Measurements from ENCODE around the gene GFY. TPM values are rescaled to one million over a fixed set of nuclear protein-coding genes. Genes with fewer than 3 reads are reported as not detected.
A peak's percentile ranks its signal among the peaks of the same experiment; 100 is the strongest.
"Not testable (repeated sequence)": the region's sequence is repeated elsewhere in the genome, so short reads cannot be mapped to it uniquely, and the experiment has no call there.

GFY gene
- total RNA-seq, 1 donor from 2014 or later = not detected

DNA sequence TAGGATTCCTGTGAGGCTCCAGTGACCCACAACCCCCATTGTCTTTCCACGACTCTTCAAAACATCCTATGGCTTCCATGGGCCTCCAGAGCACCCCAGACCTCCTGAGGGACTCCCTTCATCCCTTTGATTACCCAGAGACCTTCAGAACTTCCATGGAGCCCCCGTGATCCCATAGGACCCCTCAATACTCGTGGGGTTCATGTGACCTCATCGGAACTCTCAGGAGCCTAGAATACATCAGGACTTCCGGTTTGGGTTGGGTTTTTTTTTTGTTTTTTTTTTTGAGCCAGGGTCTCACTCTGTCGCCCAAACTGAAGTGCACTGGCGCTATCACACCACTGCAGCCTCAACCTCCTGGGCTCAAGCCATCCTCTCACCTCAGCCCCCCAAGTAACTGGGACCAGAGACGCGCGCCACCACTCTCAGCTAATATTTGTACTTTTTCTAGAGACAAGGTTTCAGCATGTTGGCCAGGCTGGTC is 28.6 kb downstream of the GFY start:
- DNase-seq (ENCODE audit: low read depth) = no peak
- TF ChIP-seq CTCF (conservative IDR thresholded peaks at IDR 0.05; ENCODE audit: low read depth, low read length) = no peak
- peak overlapping the region; percentile 98 for H3K4me3 ChIP-seq (ENCODE audit: low read depth, low read length)

DNA sequence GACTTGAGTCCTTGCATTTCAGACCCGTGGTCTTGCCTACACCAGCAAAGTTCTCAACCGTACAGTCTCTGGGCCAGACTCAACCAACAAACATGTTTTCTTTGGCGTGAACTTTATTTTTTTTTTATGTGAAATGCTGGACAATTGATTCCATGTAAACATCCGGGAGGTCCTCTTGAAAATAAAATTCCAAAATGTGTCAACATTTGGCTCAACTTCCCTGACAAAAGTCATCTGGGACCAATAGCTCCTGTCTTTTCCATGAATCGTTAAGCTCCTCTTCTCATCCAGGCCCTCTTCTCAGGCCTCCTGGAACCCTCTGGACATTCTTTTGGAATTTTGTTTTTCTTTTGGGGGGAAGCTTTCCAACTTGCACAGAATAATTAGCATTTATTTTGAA is 30.6 kb downstream of the GFY start:
- TF ChIP-seq CTCF (conservative IDR thresholded peaks at IDR 0.05; ENCODE audit: low read depth, low read length) = no peak
- DNase-seq (ENCODE audit: low read depth) = no peak

DNA sequence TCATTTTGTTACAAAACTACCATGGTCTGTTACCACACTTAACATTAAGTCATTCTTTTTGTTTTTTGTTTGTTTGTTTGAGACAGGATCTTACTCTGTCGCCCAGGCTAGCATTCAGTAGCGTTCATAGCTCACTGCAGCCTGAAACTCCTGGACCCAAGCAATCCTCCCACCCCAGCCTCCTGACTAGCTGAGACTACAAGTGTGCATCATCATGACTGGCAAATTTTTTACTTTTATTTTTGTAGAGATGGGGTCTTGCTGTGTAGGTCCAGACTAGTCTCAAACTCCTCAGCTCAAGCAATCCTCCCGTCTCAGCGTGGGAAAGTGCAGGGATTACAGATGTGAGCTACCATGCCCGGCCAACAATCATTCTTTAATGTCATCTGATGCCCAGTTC is 31.1 kb downstream of the GFY start:
- TF ChIP-seq CTCF (conservative IDR thresholded peaks at IDR 0.05; ENCODE audit: low read depth, low read length) = no peak
- no peak overlapping the region for H3K4me3 ChIP-seq (ENCODE audit: low read depth, low read length)
- DNase-seq (ENCODE audit: low read depth) = no peak

More for the DNA sequence above, 30.6 kb downstream of the GFY start:
- no peak overlapping the region for H3K4me3 ChIP-seq (ENCODE audit: low read depth, low read length)

DNA sequence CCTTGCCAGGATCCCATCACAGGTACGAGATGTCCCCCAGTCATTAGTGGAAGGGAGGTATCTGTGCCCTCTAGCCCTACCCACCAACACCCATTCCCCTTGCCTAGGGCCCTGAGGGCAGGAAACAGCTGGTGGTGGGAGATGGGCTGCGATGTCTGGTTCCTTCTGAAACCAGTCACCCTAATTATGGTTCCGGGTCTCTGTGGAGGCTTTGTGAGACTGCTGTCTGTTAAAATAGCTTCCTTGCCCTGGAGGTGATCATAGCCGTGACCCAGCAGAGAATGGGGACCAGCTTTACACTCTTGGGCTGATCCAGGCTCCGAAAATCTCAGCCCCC is 33.3 kb downstream of the GFY start:
- no peak for DNase-seq (ENCODE audit: low read depth)
- TF ChIP-seq CTCF (conservative IDR thresholded peaks at IDR 0.05; ENCODE audit: low read depth, low read length) = no peak
- H3K4me3 ChIP-seq (ENCODE audit: low read depth, low read length) = no peak overlapping the region

DNA sequence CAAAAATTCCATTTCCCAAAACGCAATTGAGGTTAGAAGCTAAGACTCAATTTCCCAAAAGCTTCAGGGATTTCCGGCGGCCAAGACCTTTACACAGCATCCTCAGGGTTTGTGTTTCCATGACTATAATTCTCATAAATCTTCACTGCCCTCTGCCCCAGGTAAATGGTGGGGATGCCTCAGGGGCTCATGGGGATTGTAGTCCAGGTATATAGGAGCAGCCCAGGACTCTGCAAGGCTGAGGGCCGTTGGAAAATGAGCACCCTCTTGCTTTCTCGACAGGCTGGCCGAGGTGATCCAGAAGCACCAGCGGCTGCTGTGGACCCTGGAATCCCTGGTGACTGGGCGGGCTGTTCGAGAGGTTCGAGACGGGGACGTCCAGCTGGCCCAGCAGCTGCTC is 34.2 kb downstream of the GFY start:
- H3K4me3 ChIP-seq (ENCODE audit: low read depth, low read length) = no peak overlapping the region
- no peak for TF ChIP-seq CTCF (conservative IDR thresholded peaks at IDR 0.05; ENCODE audit: low read depth, low read length)
- DNase-seq (ENCODE audit: low read depth) = no peak

DNA sequence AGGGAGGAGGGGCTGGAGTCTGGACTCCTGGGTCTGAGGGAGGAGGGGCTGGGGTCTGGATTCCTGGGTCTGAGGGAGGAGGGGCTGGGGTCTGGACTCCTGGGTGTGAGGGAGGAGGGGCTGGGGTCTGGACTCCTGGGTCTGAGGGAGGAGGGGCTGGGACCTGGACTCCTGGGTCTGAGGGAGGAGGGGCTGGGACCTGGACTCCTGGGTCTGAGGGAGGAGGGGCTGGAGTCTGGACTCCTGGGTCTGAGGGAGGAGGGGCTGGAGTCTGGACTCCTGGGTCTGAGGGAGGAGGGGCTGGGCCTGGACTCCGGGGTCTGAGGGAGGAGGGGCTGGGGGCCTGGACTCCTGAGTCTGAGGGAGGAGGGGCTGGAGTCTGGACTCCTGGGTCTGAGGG is 35.9 kb downstream of the GFY start:
- not testable (repeated sequence) for H3K4me3 ChIP-seq (ENCODE audit: low read depth, low read length); DNase-seq (ENCODE audit: low read depth)

- DNase-seq (ENCODE audit: low read depth) = no peak
- no peak for TF ChIP-seq CTCF (conservative IDR thresholded peaks at IDR 0.05; ENCODE audit: low read depth, low read length)
- no peak overlapping the region for H3K4me3 ChIP-seq (ENCODE audit: low read depth, low read length)
Measured at GRCh38 chr19:49461656-49462055, 36.5 kb downstream of the GFY start.

DNA sequence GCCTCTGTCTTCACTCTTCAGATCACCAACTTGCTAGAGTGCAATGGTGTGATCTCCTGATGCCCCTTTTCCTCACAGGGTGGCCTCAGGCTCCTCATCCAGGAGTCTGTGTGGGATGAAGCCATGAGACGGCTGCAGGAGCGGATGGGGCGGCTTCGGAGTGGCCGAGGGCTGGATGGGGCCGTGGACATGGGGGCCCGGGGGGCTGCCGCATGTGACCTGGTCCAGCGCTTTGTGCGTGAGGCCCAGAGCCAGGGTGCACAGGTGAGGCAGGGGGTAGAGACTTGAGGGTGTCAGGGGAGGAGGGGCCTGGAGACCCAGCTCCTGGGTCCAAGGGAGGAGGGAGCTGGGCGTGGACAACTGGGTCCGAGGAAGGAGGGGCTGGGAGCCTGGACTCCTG is 37.3 kb downstream of the GFY start:
- H3K4me3 ChIP-seq (ENCODE audit: low read depth, low read length) = no peak overlapping the region
- no peak for DNase-seq (ENCODE audit: low read depth)
- TF ChIP-seq CTCF (conservative IDR thresholded peaks at IDR 0.05; ENCODE audit: low read depth, low read length) = no peak
